Measurements from ENCODE around the gene MATN1.

GRCh38 chr1:30731109-30731805 is 7.9 kb upstream of the MATN1 start:
- TF ChIP-seq CTCF (IDR thresholded peaks at IDR 0.05), result no peak
- TF ChIP-seq POLR2A (IDR thresholded peaks at IDR 0.05), result no peak
- no peak for TF ChIP-seq POLR2AphosphoS5 (IDR thresholded peaks at IDR 0.05; ENCODE audit: insufficient read depth in 1 of 2, low read depth in 1 of 2)
